Mesendoderm (in vitro differentiated cells): ENCODE data around the gene RNF222.
"Not testable (repeated sequence)": the region's sequence is repeated elsewhere in the genome, so short reads cannot be mapped to it uniquely, and the experiment has no call there.

Source experiments
- DNase-seq: peaks from one replicate; pipeline ENCODE4 v3.0.0; 2013
- H2AK5ac ChIP-seq: 2 replicates; pipeline ENCODE4 v1.6.1; 2013; ENCODE audit warnings: low read length, inconsistent platforms
- H2BK120ac ChIP-seq: 2 replicates; pipeline ENCODE4 v1.6.1; 2013; ENCODE audit warnings: low read depth, mild to moderate bottlenecking, low read length, moderate library complexity, mixed read lengths
- H2BK15ac ChIP-seq: replicated peaks from 2 replicates; pipeline ENCODE4 v1.6.1; 2013; ENCODE audit warnings: low read depth, mild to moderate bottlenecking, moderate library complexity
- H2BK5ac ChIP-seq: 2 replicates; pipeline ENCODE4 v1.6.1; 2013; ENCODE audit warnings: low read length, inconsistent platforms
- H3K18ac ChIP-seq: 2 replicates; pipeline ENCODE4 v1.6.1; 2013; ENCODE audit warnings: mild to moderate bottlenecking, low read length, mixed read lengths
- H3K23ac ChIP-seq: one replicate; pipeline ENCODE4 v1.6.1; 2013; ENCODE audit warnings: low read length
- H3K27ac ChIP-seq: 2 replicates; pipeline ENCODE4 v1.5.1; 2013; ENCODE audit warnings: low read depth, mild to moderate bottlenecking, inconsistent platforms, low read length, moderate library complexity
- H3K27me3 ChIP-seq: 2 replicates; pipeline ENCODE4 v1.6.1; 2013; ENCODE audit warnings: low read length, control low read depth, mild to moderate bottlenecking, inconsistent platforms; ENCODE audit not compliant: insufficient read depth, poor library complexity
- H3K36me3 ChIP-seq: 2 replicates; pipeline ENCODE4 v1.6.1; 2013; ENCODE audit warnings: low read length, inconsistent platforms; ENCODE audit not compliant: control insufficient read depth, insufficient read depth
- H3K4ac ChIP-seq: one replicate; pipeline ENCODE4 v1.6.1; 2013; ENCODE audit warnings: low read depth, mild to moderate bottlenecking, low read length, moderate library complexity
- H3K4me1 ChIP-seq: 2 replicates; pipeline ENCODE4 v1.6.1; 2013; ENCODE audit warnings: low read depth, low read length, inconsistent platforms; ENCODE audit not compliant: control insufficient read depth
- H3K4me2 ChIP-seq: 2 replicates; pipeline ENCODE4 v1.6.1; 2013; ENCODE audit warnings: low read length
- H3K4me3 ChIP-seq: 2 replicates; pipeline ENCODE4 v1.5.1; 2013; ENCODE audit warnings: mild to moderate bottlenecking, low read length
- H3K56ac ChIP-seq: one replicate; pipeline ENCODE4 v1.6.1; 2013; ENCODE audit warnings: low read length
- H3K79me1 ChIP-seq: 2 replicates; pipeline ENCODE4 v1.6.1; 2013; ENCODE audit warnings: low read length, inconsistent platforms
- H3K79me2 ChIP-seq: 2 replicates; pipeline ENCODE4 v1.6.1; 2013; ENCODE audit warnings: mild to moderate bottlenecking, low read length; ENCODE audit not compliant: control insufficient read depth, insufficient read depth
- H3K9ac ChIP-seq: 2 replicates; pipeline ENCODE4 v1.6.1; 2013; ENCODE audit warnings: low read length, inconsistent platforms
- H4K5ac ChIP-seq: one replicate; pipeline ENCODE4 v1.6.1; 2013; ENCODE audit warnings: low read length
- H4K8ac ChIP-seq: one replicate; pipeline ENCODE4 v1.6.1; 2013; ENCODE audit warnings: low read depth, mild to moderate bottlenecking, control low read depth, low read length, moderate library complexity
- WGBS: extraction: QIAGEN DNeasy Blood & Tissue Kit; methylation state at CpG from one replicate; pipeline ENCODE4 v1.1.7; 2013; ENCODE audit warnings: low lambda C conversion rate, missing lambda C conversion rate; ENCODE audit not compliant: insufficient coverage; ENCODE audit errors: extremely low coverage; 5-methylcytosine and 5-hydroxymethylcytosine counted together

Gene RNF222

DNA sequence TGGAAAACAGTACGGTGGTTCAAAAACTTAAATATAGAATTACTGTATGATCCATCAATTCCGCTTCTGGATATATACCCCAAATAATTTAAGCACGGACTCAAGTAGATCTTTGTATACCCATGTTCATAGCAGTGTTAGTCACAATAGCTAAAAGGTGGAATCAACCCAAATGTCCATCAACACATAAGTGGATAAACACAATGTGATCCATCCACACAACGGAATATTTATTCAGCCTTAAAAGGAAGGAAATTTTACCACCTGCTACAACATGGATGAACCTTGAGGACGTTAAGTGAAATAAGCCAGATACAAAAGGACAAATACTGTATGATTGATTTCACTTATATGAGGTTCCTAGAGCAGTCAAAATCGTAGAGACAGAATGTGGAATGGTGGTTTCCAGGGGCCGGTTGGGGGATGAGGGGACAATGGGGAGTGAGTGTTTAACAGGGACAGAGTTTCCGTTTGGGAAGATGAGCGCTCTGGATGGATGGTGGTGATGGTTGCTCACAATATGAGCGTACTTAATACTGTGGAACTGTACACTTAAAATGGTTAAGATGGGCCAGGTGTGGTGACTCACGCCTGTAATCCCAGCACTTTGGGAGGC lies 5.4 kb upstream of the RNF222 start:
- H3K4me2 ChIP-seq, result no peak overlapping the region
- H3K9ac ChIP-seq, result no peak overlapping the region
- no peaks in the 10 kb centered on the region for H3K79me1 ChIP-seq
- no peak overlapping the region for H3K4ac ChIP-seq
- H3K79me2 ChIP-seq, result no peaks in the 10 kb centered on the region
- H3K4me3 ChIP-seq, result no peak overlapping the region
- no peak overlapping the region for H3K23ac ChIP-seq
- H2AK5ac ChIP-seq, result no peak overlapping the region
- H3K36me3 ChIP-seq, result no peaks in the 10 kb centered on the region
- H3K18ac ChIP-seq, result no peak overlapping the region
- H3K56ac ChIP-seq, result no peak overlapping the region
- no peaks in the 10 kb centered on the region for H3K4me1 ChIP-seq
- H2BK120ac ChIP-seq, result no peak overlapping the region
- H2BK15ac ChIP-seq, result no peak overlapping the region
- no peak overlapping the region for H4K5ac ChIP-seq
- no peaks in the 10 kb centered on the region for H3K27me3 ChIP-seq
- DNase-seq, result no peak
- no peak overlapping the region for H2BK5ac ChIP-seq
- no CpG with 5 or more reads among the region's 11 CpGs for WGBS
- no peak overlapping the region for H3K27ac ChIP-seq
- H4K8ac ChIP-seq, result no peak overlapping the region

DNA sequence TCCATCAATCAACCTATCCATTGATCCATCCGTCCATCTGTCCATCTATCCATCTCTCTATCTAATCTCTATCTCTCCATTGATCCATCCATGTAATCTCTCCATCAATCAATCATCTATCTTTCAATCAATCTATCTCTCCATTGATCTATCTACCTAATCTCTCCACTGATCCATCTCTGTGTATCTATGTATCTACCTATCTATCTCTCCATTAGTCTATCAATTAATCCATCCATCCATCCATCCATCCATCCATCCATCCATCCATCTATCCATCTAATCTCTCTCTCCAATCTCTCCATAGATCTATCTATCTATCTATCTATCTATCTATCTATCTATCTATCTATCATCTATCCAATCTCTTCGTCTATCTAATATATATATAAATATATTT lies 3.5 kb upstream of the RNF222 start:
- Histone ChIP-seq H3K18ac (no peak overlapping the region), H2BK120ac (no peak overlapping the region), H3K4ac (no peak overlapping the region), H2BK15ac (no peak overlapping the region), H4K8ac (no peak overlapping the region), H3K23ac (no peak overlapping the region), H3K9ac (no peak overlapping the region), H2BK5ac (no peak overlapping the region), H2AK5ac (no peak overlapping the region), H3K56ac (no peak overlapping the region), H3K79me2 (no peaks in the 10 kb centered on the region), H3K27me3 (no peaks in the 10 kb centered on the region), H3K4me2 (no peak overlapping the region), H3K36me3 (no peaks in the 10 kb centered on the region), H3K27ac (no peak overlapping the region), H3K79me1 (no peaks in the 10 kb centered on the region), H3K4me1 (no peaks in the 10 kb centered on the region), H3K4me3 (no peak overlapping the region), H4K5ac (no peak overlapping the region)
- DNase-seq, result no peak
- WGBS, result 100% methylated on average over 2 of the region's 2 CpGs

GRCh38 chr17:8398980-8399379 lies 1.4 kb upstream of the RNF222 start:
- no CpG with 5 or more reads among the region's 6 CpGs for WGBS
- no peak overlapping the region for H2BK5ac ChIP-seq
- H3K27me3 ChIP-seq, result no peaks in the 10 kb centered on the region
- H2BK15ac ChIP-seq, result no peak overlapping the region
- no peak overlapping the region for H3K4ac ChIP-seq
- no peak overlapping the region for H3K4me3 ChIP-seq
- no peaks in the 10 kb centered on the region for H3K79me2 ChIP-seq
- no peak for DNase-seq
- no peaks in the 10 kb centered on the region for H3K36me3 ChIP-seq
- H3K18ac ChIP-seq, result no peak overlapping the region
- no peak overlapping the region for H3K23ac ChIP-seq
- no peak overlapping the region for H3K56ac ChIP-seq
- no peak overlapping the region for H4K8ac ChIP-seq
- no peak overlapping the region for H2BK120ac ChIP-seq
- H3K79me1 ChIP-seq, result no peaks in the 10 kb centered on the region
- no peak overlapping the region for H3K4me2 ChIP-seq
- no peak overlapping the region for H4K5ac ChIP-seq
- no peak overlapping the region for H3K9ac ChIP-seq
- H3K27ac ChIP-seq, result no peak overlapping the region
- H3K4me1 ChIP-seq, result no peaks in the 10 kb centered on the region
- no peak overlapping the region for H2AK5ac ChIP-seq

DNA sequence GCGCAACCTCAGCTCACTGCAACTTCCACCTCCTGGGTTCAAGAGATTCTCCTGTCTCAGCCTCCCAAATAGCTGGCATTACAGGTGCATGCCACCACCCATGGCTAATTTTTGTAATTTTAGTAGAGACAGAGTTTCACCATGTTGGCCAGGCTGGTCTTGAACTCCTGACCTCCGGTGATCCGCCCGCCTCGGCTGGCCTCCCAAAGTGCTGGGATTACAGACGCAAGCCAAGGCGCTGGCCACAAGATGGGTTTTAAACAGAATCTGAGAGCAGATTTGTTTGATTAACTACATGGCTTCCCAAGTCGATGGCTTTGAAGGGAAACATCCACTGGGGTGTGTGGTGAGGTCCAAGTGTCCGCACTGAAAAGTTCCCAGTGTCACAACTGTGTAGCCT lies 3.1 kb downstream of the RNF222 start:
- not testable (repeated sequence) for H3K27me3 ChIP-seq, H3K23ac ChIP-seq, H2BK120ac ChIP-seq, H4K5ac ChIP-seq, DNase-seq, H3K4ac ChIP-seq, H3K27ac ChIP-seq, H2AK5ac ChIP-seq, H2BK15ac ChIP-seq, H3K79me2 ChIP-seq, H3K79me1 ChIP-seq, H3K4me1 ChIP-seq, H3K36me3 ChIP-seq, H3K4me2 ChIP-seq, H3K9ac ChIP-seq, H2BK5ac ChIP-seq, H3K56ac ChIP-seq, H3K18ac ChIP-seq, H4K8ac ChIP-seq, H3K4me3 ChIP-seq
- no CpG with 5 or more reads among the region's 9 CpGs for WGBS

- no peak overlapping the region for H4K8ac ChIP-seq
- H3K56ac ChIP-seq, result no peak overlapping the region
- no peak overlapping the region for H4K5ac ChIP-seq
- H3K4ac ChIP-seq, result no peak overlapping the region
- no peak overlapping the region for H2BK120ac ChIP-seq
- H2BK5ac ChIP-seq, result no peak overlapping the region
- no peaks in the 10 kb centered on the region for H3K27me3 ChIP-seq
- H2AK5ac ChIP-seq, result no peak overlapping the region
- H3K27ac ChIP-seq, result no peak overlapping the region
- H3K9ac ChIP-seq, result no peak overlapping the region
- H3K4me1 ChIP-seq, result peaks cover 4% of the 10 kb centered on the region
- no peaks in the 10 kb centered on the region for H3K79me2 ChIP-seq
- DNase-seq, result peak; percentile 72
- WGBS, result no CpG with 5 or more reads among the region's 8 CpGs
- H3K18ac ChIP-seq, result no peak overlapping the region
- H3K79me1 ChIP-seq, result no peaks in the 10 kb centered on the region
- H3K36me3 ChIP-seq, result no peaks in the 10 kb centered on the region
- no peak overlapping the region for H2BK15ac ChIP-seq
- no peak overlapping the region for H3K4me2 ChIP-seq
- H3K23ac ChIP-seq, result no peak overlapping the region
- H3K4me3 ChIP-seq, result no peak overlapping the region
These were observed 4.0 kb downstream of the RNF222 start for GRCh38 chr17:8393470-8394231.
